ENCODE measurements around the gene GSTA3.
"Not testable (repeated sequence)": the region's sequence is repeated elsewhere in the genome, so short reads cannot be mapped to it uniquely, and the experiment has no call there.

Gene GSTA3

GRCh38 chr6:52858416-52858815, 51.1 kb downstream of the GSTA3 start:
- DNase-seq: no peak

GRCh38 chr6:52856137-52856536, 53.4 kb downstream of the GSTA3 start:
- not testable (repeated sequence) for DNase-seq

GRCh38 chr6:52849137-52849536, 60.4 kb downstream of the GSTA3 start:
- DNase-seq: no peak
